HepG2 (cell line): ENCODE measurements around the gene ZNF586. TPM values are rescaled to one million over a fixed set of nuclear protein-coding genes. Genes with fewer than 3 reads are reported as not detected.

Experiments used
- DNMT1 ChIP-seq: sonication (generic); formaldehyde crosslinking; IDR thresholded peaks from 2 replicates; pipeline ENCODE4 v1.5.1; 2020; ENCODE audit warnings: mild to moderate bottlenecking, missing genetic modification reagents
- HOXA7 ChIP-seq: sonication (generic); formaldehyde crosslinking; IDR thresholded peaks from 2 replicates; pipeline ENCODE4 v1.8.1; 2022; ENCODE audit warnings: mild to moderate bottlenecking, missing genetic modification reagents, moderate library complexity
- KDM5A ChIP-seq: fragments of 200-600 bp; sonication (generic); IDR thresholded peaks from 2 replicates; pipeline ENCODE4 v1.7.0; 2018; ENCODE audit warnings: antibody characterized with exemption, mild to moderate bottlenecking, low read length, borderline replicate concordance
- MIXL1 ChIP-seq: IDR thresholded peaks from 2 replicates; pipeline ENCODE4 v1.6.1; 2016
- NFE2 ChIP-seq: sonication (generic); formaldehyde crosslinking; IDR thresholded peaks from 2 replicates; pipeline ENCODE4 v1.4.0; 2020; ENCODE audit warnings: missing genetic modification reagents
- NFKBIZ ChIP-seq: IDR thresholded peaks from 2 replicates; pipeline ENCODE4 v1.6.1; 2018; ENCODE audit warnings: missing genetic modification reagents, missing compliant biosample characterization
- ZC3H4 ChIP-seq: sonication (generic); formaldehyde crosslinking; IDR thresholded peaks from 2 replicates; pipeline ENCODE4 v1.4.0; 2020; ENCODE audit warnings: missing genetic modification reagents, borderline replicate concordance
- ZKSCAN8 ChIP-seq: IDR thresholded peaks from 2 replicates; pipeline ENCODE4 v1.6.1; 2016; ENCODE audit warnings: borderline replicate concordance, missing genetic modification reagents, missing compliant biosample characterization
- ZNF143 ChIP-seq: sonication (generic); formaldehyde crosslinking; IDR thresholded peaks from 2 replicates; pipeline ENCODE4 v1.4.0; 2020; ENCODE audit warnings: missing genetic modification reagents
- ZNF30 ChIP-seq: sonication (generic); formaldehyde crosslinking; IDR thresholded peaks from 2 replicates; pipeline ENCODE4 v1.5.0; 2020; ENCODE audit warnings: mild to moderate bottlenecking, missing genetic modification reagents
- ZNF660 ChIP-seq: sonication (generic); formaldehyde crosslinking; IDR thresholded peaks from 2 replicates; pipeline ENCODE4 v1.5.1; 2020; ENCODE audit warnings: mild to moderate bottlenecking, low read depth, missing genetic modification reagents, borderline replicate concordance
- ZNF776 ChIP-seq: sonication (generic); formaldehyde crosslinking; IDR thresholded peaks from 2 replicates; pipeline ENCODE4 v1.4.0; 2020; ENCODE audit warnings: mild to moderate bottlenecking, missing genetic modification reagents
- polyA plus RNA-seq, 8 experiments: library from polyadenylated mRNA; depleted of rRNA in 3 of 8; stranded (reverse) in 7 of 8; unstranded in 1 of 8; fragments of >200 nt; fragmentation: Illumina TruSeq in 4 of 8; extraction: Trizol in 4 of 8; gene quantifications; 2 replicates each; pipeline versions ENCODE4 v1.2.1 to v1.2.3, GENCODE V29; 2011 to 2016; ENCODE audit warnings: low read depth in 4 of 8, missing spikeins in 1 of 8, mixed read lengths in 1 of 8; ENCODE audit not compliant: insufficient read depth in 1 of 8
- total RNA-seq, 5 experiments: library from RNA; depleted of rRNA; stranded (reverse); fragments of >200 nt; fragmentation: Illumina TruSeq; extraction: Trizol; gene quantifications; 2 replicates each; pipeline ENCODE4 v1.2.3, GENCODE V29; 2016; ENCODE audit warnings: low read depth in 1 of 5
- TF ChIP-seq, protein P1 (sequence below): sonication (generic); formaldehyde crosslinking; IDR thresholded peaks from 2 replicates; pipeline ENCODE4 v1.4.0; 2020; ENCODE audit warnings: low read depth, mild to moderate bottlenecking, missing genetic modification reagents
- TF ChIP-seq, protein P2 (sequence below): sonication (generic); formaldehyde crosslinking; IDR thresholded peaks from 2 replicates; pipeline ENCODE4 v1.5.1; 2020; ENCODE audit warnings: mild to moderate bottlenecking, missing genetic modification reagents, moderate library complexity
- TF ChIP-seq, protein P3 (sequence below): sonication (generic); formaldehyde crosslinking; IDR thresholded peaks from 2 replicates; pipeline ENCODE4 v1.8.1; 2023; ENCODE audit warnings: missing genetic modification reagents, mild to moderate bottlenecking, borderline replicate concordance
- TF ChIP-seq, protein P4 (sequence below): sonication (generic); formaldehyde crosslinking; IDR thresholded peaks from 2 replicates; pipeline ENCODE4 v1.5.0; 2020; ENCODE audit warnings: missing genetic modification reagents
- TF ChIP-seq, protein P5 (sequence below): sonication (generic); formaldehyde crosslinking; IDR thresholded peaks from 2 replicates; pipeline ENCODE4 v1.4.0; 2020; ENCODE audit warnings: mild to moderate bottlenecking, missing genetic modification reagents

ZNF586 gene
- total and polyA plus RNA-seq, 2 of the 13 experiments (the other 11 are each of a cell fraction or from before 2014, with no cell fraction given): 0.50 to 3.4 TPM

DNA sequence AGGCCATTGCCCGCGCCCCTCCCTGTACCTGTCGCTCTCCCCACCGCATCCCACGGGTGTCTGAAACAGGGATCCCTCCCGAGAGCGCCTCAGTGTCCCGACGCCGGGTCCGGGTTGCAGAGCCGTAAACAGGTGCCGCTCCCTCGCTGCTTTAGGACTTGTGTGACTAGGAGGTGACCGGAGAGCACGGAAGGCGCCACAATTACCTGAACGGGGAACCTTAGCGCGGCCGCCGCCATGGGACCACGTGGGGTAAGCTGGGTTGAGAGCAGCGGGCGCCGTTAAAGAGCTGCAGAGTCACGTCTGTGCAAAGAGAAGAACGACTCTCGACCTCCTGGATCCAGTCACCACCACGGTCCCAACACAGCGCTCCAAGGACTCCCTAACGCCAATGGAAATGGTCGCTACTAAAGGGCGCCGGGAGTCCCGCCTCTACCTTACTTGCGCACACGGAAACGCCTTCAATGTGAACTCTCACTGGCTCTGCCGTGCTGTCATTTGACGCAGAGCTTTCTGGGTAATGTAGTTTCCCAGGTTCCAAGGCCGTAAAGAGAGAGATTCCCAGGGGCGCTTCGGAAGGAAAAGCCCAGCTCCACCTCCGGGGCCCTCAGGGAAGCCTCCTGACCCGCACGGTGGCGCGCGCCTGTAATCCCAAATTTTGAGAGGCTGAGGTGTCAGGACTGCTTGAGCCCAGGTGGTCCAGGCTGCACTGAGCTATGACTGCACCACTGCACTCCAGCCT is 45.2 kb downstream of the ZNF586 start, which contains the start of gene ZNF552 (continued):
- peak; percentile 11; the same call in 1 of the 2 replicates for TF ChIP-seq MIXL1 (CRISPR knock-in tag)
- no peak for TF ChIP-seq ZC3H4 (CRISPR knock-in tag)
- no peak for TF ChIP-seq NFE2
- TF ChIP-seq, protein P1, sequence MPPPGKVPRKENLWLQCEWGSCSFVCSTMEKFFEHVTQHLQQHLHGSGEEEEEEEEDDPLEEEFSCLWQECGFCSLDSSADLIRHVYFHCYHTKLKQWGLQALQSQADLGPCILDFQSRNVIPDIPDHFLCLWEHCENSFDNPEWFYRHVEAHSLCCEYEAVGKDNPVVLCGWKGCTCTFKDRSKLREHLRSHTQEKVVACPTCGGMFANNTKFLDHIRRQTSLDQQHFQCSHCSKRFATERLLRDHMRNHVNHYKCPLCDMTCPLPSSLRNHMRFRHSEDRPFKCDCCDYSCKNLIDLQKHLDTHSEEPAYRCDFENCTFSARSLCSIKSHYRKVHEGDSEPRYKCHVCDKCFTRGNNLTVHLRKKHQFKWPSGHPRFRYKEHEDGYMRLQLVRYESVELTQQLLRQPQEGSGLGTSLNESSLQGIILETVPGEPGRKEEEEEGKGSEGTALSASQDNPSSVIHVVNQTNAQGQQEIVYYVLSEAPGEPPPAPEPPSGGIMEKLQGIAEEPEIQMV (CRISPR knock-in tag): no peak; the same call in 1 of the 2 replicates
- TF ChIP-seq, protein P2, sequence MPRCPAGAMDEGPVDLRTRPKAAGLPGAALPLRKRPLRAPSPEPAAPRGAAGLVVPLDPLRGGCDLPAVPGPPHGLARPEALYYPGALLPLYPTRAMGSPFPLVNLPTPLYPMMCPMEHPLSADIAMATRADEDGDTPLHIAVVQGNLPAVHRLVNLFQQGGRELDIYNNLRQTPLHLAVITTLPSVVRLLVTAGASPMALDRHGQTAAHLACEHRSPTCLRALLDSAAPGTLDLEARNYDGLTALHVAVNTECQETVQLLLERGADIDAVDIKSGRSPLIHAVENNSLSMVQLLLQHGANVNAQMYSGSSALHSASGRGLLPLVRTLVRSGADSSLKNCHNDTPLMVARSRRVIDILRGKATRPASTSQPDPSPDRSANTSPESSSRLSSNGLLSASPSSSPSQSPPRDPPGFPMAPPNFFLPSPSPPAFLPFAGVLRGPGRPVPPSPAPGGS (CRISPR knock-in tag): no peak
- no peak for TF ChIP-seq ZNF30 (CRISPR knock-in tag)
- no peak for TF ChIP-seq ZNF660 (CRISPR knock-in tag)
- peak; percentile 35; the same call in 1 of the 2 replicates for TF ChIP-seq ZKSCAN8
- no peak for TF ChIP-seq NFKBIZ (CRISPR knock-in tag)
- no peak for TF ChIP-seq ZNF776 (CRISPR knock-in tag)
- no peak for TF ChIP-seq HOXA7
- no peak for TF ChIP-seq DNMT1 (CRISPR knock-in tag)
- TF ChIP-seq, protein P3, sequence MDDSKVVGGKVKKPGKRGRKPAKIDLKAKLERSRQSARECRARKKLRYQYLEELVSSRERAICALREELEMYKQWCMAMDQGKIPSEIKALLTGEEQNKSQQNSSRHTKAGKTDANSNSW (CRISPR knock-in tag): 0 out of 2 replicates have a peak, but pooled peaks have one; percentile 17
- TF ChIP-seq ZNF143: peak; percentile 98
- TF ChIP-seq, protein P4, sequence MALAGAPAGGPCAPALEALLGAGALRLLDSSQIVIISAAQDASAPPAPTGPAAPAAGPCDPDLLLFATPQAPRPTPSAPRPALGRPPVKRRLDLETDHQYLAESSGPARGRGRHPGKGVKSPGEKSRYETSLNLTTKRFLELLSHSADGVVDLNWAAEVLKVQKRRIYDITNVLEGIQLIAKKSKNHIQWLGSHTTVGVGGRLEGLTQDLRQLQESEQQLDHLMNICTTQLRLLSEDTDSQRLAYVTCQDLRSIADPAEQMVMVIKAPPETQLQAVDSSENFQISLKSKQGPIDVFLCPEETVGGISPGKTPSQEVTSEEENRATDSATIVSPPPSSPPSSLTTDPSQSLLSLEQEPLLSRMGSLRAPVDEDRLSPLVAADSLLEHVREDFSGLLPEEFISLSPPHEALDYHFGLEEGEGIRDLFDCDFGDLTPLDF (CRISPR knock-in tag): no peak
- TF ChIP-seq, protein P5, sequence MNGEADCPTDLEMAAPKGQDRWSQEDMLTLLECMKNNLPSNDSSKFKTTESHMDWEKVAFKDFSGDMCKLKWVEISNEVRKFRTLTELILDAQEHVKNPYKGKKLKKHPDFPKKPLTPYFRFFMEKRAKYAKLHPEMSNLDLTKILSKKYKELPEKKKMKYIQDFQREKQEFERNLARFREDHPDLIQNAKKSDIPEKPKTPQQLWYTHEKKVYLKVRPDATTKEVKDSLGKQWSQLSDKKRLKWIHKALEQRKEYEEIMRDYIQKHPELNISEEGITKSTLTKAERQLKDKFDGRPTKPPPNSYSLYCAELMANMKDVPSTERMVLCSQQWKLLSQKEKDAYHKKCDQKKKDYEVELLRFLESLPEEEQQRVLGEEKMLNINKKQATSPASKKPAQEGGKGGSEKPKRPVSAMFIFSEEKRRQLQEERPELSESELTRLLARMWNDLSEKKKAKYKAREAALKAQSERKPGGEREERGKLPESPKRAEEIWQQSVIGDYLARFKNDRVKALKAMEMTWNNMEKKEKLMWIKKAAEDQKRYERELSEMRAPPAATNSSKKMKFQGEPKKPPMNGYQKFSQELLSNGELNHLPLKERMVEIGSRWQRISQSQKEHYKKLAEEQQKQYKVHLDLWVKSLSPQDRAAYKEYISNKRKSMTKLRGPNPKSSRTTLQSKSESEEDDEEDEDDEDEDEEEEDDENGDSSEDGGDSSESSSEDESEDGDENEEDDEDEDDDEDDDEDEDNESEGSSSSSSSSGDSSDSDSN: peak; percentile 70; the same call in 1 of the 2 replicates
- TF ChIP-seq KDM5A: peak; percentile 65; the same call in 1 of the 2 replicates
